GM12878 (cell line): Measurements from ENCODE around the gene FIGNL2. TPM values are rescaled to one million over a fixed set of nuclear protein-coding genes. Genes with fewer than 3 reads are reported as not detected.

Source experiments
- ATAC-seq: fragments of 200-7000 bp; cut with Tn5 transposase; 3 replicates; pipeline ENCODE4 v1.9.1; 2020; ENCODE audit warnings: mild to moderate bottlenecking, moderate library complexity
- BruUV-seq: library from RNA; stranded (reverse); fragments of 400-500 nt; replicated peaks from 2 replicates; lab custom pipeline; 2021; lab: Mats Ljungman, UMichigan
- CTCF ChIA-PET: fragments of 300-600 bp; sonication (Branson Sonifier 250); formaldehyde crosslinking; extraction: SDS; loops from one replicate; lab custom pipeline; 2021; ENCODE audit warnings: inconsistent platforms; lab: Yijun Ruan, JAX
- POLR2A ChIA-PET: fragments of 350-600 bp; formaldehyde crosslinking; extraction: SDS; loops from one replicate; lab custom pipeline; 2021; ENCODE audit warnings: inconsistent platforms; lab: Charles Lee
- RAD21 ChIA-PET: fragments of 300-600 bp; sonication (Branson Sonifier 250); formaldehyde crosslinking; loops from one replicate; lab custom pipeline; 2023; ENCODE audit warnings: antibody characterized with exemption; ENCODE audit not compliant: unreplicated experiment; lab: Charles Lee
- SMC1A ChIA-PET: fragments of 300-600 bp; sonication (Branson Sonifier 250); formaldehyde crosslinking; loops from one replicate; lab custom pipeline; 2023; ENCODE audit not compliant: unreplicated experiment, uncharacterized antibody; lab: Charles Lee
- DNase-seq: peaks from one replicate; pipeline ENCODE4 v3.0.0-alpha.2; 2011; ENCODE audit warnings: low read depth, low spot score
- FAIRE-seq: peaks from 3 replicates; lab custom pipeline; 2011; peaks lifted over from hg19 to GRCh38; lab: Jason Lieb, UNC
- H2AFZ ChIP-seq: 2 replicates; pipeline ENCODE4 v1.6.0; 2011; ENCODE audit warnings: low read depth, low read length, control low read depth; ENCODE audit not compliant: control insufficient read depth
- H3K27ac ChIP-seq: 2 replicates; pipeline ENCODE4 v1.5.1; 2011; ENCODE audit warnings: control low read depth; ENCODE audit not compliant: control insufficient read depth, insufficient read depth
- H3K27me3 ChIP-seq, 2 experiments: replicated peaks in 1 of 2; 2 replicates each; pipeline versions ENCODE4 v1.6.0 to v1.6.1; 2011; ENCODE audit warnings: low read length in 1 of 2; ENCODE audit not compliant: control insufficient read depth in 2 of 2, insufficient read depth in 2 of 2
- H3K36me3 ChIP-seq, 2 experiments: 2 replicates each; pipeline ENCODE4 v1.5.1; 2011; ENCODE audit warnings: low read length in 1 of 2; ENCODE audit not compliant: control insufficient read depth in 2 of 2, insufficient read depth in 2 of 2
- H3K4me1 ChIP-seq: 2 replicates; pipeline ENCODE4 v1.6.1; 2011; ENCODE audit warnings: mild to moderate bottlenecking, low read length, moderate library complexity, mixed read lengths; ENCODE audit not compliant: control insufficient read depth, insufficient read depth
- H3K4me2 ChIP-seq: 2 replicates; pipeline ENCODE4 v1.6.0; 2011; ENCODE audit warnings: control low read depth; ENCODE audit not compliant: control insufficient read depth, insufficient read depth
- H3K4me3 ChIP-seq: fragments of 200-600 bp; sonication (generic); 2 replicates; pipeline ENCODE4 v1.5.1; 2016
- H3K79me2 ChIP-seq: 2 replicates; pipeline ENCODE4 v1.6.0; 2011; ENCODE audit warnings: low read length; ENCODE audit not compliant: control insufficient read depth, insufficient read depth
- H3K9ac ChIP-seq: 2 replicates; pipeline ENCODE4 v1.8.0; 2011; ENCODE audit warnings: low read length, control low read depth, mixed read lengths; ENCODE audit not compliant: control insufficient read depth, insufficient read depth
- H3K9me3 ChIP-seq: replicated peaks from 3 replicates; pipeline ENCODE4 v1.5.1; 2011; ENCODE audit warnings: mild to moderate bottlenecking, low read length; ENCODE audit not compliant: control insufficient read depth, insufficient read depth
- H4K20me1 ChIP-seq: 2 replicates; pipeline ENCODE4 v1.6.0; 2011; ENCODE audit not compliant: control insufficient read depth, insufficient read depth
- BCL11A ChIP-seq: IDR thresholded peaks from 2 replicates; pipeline ENCODE4 v1.6.1; 2011; ENCODE audit warnings: low read depth, low read length
- GATAD2B ChIP-seq: fragments of 450-650 bp; conservative IDR thresholded peaks from 2 replicates; pipeline ENCODE4 v1.6.1; 2017; ENCODE audit warnings: low read depth, mild to moderate bottlenecking, moderate library complexity
- HDGF ChIP-seq: fragments of 450-650 bp; IDR thresholded peaks from 2 replicates; pipeline ENCODE4 v1.6.1; 2016; ENCODE audit warnings: antibody characterized with exemption
- MTA2 ChIP-seq: fragments of 450-650 bp; IDR thresholded peaks from 2 replicates; pipeline ENCODE4 v1.6.1; 2016; ENCODE audit warnings: low read depth, mild to moderate bottlenecking, moderate library complexity
- MYC ChIP-seq: IDR thresholded peaks from 2 replicates; pipeline ENCODE4 v1.6.1; 2011; ENCODE audit warnings: mild to moderate bottlenecking, low read length, moderate library complexity, inconsistent platforms; ENCODE audit not compliant: insufficient read depth, insufficient replicate concordance, insufficient read length, severe bottlenecking
- PML ChIP-seq: IDR thresholded peaks from 2 replicates; pipeline ENCODE4 v1.6.1; 2012; ENCODE audit warnings: low read length, inconsistent platforms
- RAD51 ChIP-seq: fragments of 450-650 bp; IDR thresholded peaks from 2 replicates; pipeline ENCODE4 v1.6.1; 2016; ENCODE audit warnings: moderate library complexity, mild to moderate bottlenecking, inconsistent platforms
- SIN3A ChIP-seq: IDR thresholded peaks from 2 replicates; pipeline ENCODE4 v1.6.1; 2012; ENCODE audit warnings: low read depth, low read length, improper control_type of control experiment
- SMC3 ChIP-seq: IDR thresholded peaks from 2 replicates; pipeline ENCODE4 v1.6.1; 2011; ENCODE audit warnings: low read length, improper control_type of control experiment, borderline replicate concordance
- ZNF622 ChIP-seq: fragments of 450-650 bp; IDR thresholded peaks from 2 replicates; pipeline ENCODE4 v1.6.1; 2017; ENCODE audit warnings: mild to moderate bottlenecking, inconsistent platforms
- WGBS: methylation state at CpG from one replicate; pipeline ENCODE4 v1.1.6; 2016; ENCODE audit warnings: low lambda C conversion rate; ENCODE audit not compliant: insufficient replicate concordance, insufficient coverage; ENCODE audit errors: missing lambda C conversion rate; 5-methylcytosine and 5-hydroxymethylcytosine counted together
- in situ Hi-C: fragments of 300-500 bp; cut with MboI; formaldehyde crosslinking; loops from 9 replicates; pipeline ENCODE4 v1.14.3; 2018; ENCODE audit warnings: mixed read lengths
- intact Hi-C: fragments of 100-400 bp; cut with micrococcal nuclease; formaldehyde crosslinking; loops from one replicate; pipeline ENCODE4 v1.14.2; 2022; ENCODE audit not compliant: unreplicated experiment
- polyA plus RNA-seq, 11 experiments: library from polyadenylated mRNA; depleted of rRNA in 4 of 11; unstranded in 6 of 11; stranded (reverse) in 5 of 11; fragments of >200 nt; fragmentation: Nextera tagmentation in 4 of 11; fragmentation: Illumina TruSeq in 1 of 11; extraction: Ambion mirVana in 4 of 11; extraction: Trizol in 1 of 11; gene quantifications; 1 replicate in 1 of 11; 2 replicates in 10 of 11; pipeline versions ENCODE4 v1.2.1 to v1.2.3, GENCODE V29; 2011 to 2016; ENCODE audit warnings: inconsistent platforms in 2 of 11, missing spikeins in 2 of 11, low read depth in 1 of 11
- total RNA-seq, 4 experiments: library from RNA; depleted of rRNA in 3 of 4; stranded (reverse); fragments of >200 nt in 3 of 4; fragmentation: Illumina TruSeq in 1 of 4; extraction: Trizol in 1 of 4; gene quantifications; 2 replicates each; pipeline versions ENCODE4 v1.2.1 to v1.2.3, GENCODE V29; 2013 to 2021
- TF ChIP-seq, protein P1 (sequence below): fragments of 450-650 bp; IDR thresholded peaks from 2 replicates; pipeline ENCODE4 v1.6.1; 2017; ENCODE audit warnings: mild to moderate bottlenecking, moderate library complexity
- TF ChIP-seq, protein P2 (sequence below), 3 experiments: IDR thresholded peaks in 2 of 3; conservative IDR thresholded peaks in 1 of 3; 2 replicates each; pipeline ENCODE4 v1.5.1; 2011; ENCODE audit warnings: low read depth in 3 of 3, low read length in 3 of 3, mild to moderate bottlenecking in 3 of 3, control low read depth in 2 of 3, moderate library complexity in 2 of 3, inconsistent platforms in 1 of 3, mixed read lengths in 1 of 3; ENCODE audit not compliant: control insufficient read depth in 2 of 3, insufficient read depth in 1 of 3; ENCODE audit errors: extremely low read depth in 1 of 3

Gene FIGNL2
- total and polyA plus RNA-seq, 10 of the 15 experiments (the other 5 are each of a cell fraction or from before 2014, with no cell fraction given), result not detected

GRCh38 chr12:51825216-51825615 lies 23.3 kb downstream of the FIGNL2 start:
- RAD21 ChIA-PET, result no interaction called here
- in situ Hi-C loops, result no loop called here

GRCh38 chr12:51823875-51824565 lies 24.5 kb downstream of the FIGNL2 start:
- DNase-seq, result no peak
- intact Hi-C loops, result no loop called here
- Histone ChIP-seq H3K27ac (no peak overlapping the region), H3K27me3 (peaks cover 4 to 11% of the 10 kb centered on the region in 2 experiments; a peak in 3 of 4 replicates), H3K4me1 (no peaks in the 10 kb centered on the region), H3K9me3 (no peaks in the 10 kb centered on the region), H3K4me2 (no peak overlapping the region), H3K79me2 (no peaks in the 10 kb centered on the region), H3K9ac (no peak overlapping the region), H3K4me3 (no peak overlapping the region), H2AFZ (no peak overlapping the region), H3K36me3 (no peaks in the 10 kb centered on the region), H4K20me1 (no peaks in the 10 kb centered on the region; the same call in 1 of the 2 replicates)
- no peak for ATAC-seq
- SMC1A ChIA-PET, result no interaction called here
- FAIRE-seq, result no peak
- POLR2A ChIA-PET, result interaction anchor here (0.7 kb wide), 1 partner anchor 1061 kb away, joined by 3 read pairs; no protein-coding TSS in a partner anchor
- WGBS, result 42% methylated on average over 6 of the region's 6 CpGs
- no TSS peak for BruUV-seq
- RAD21 ChIA-PET, result no interaction called here
- CTCF ChIA-PET, result interaction anchor here (0.6 to 1.4 kb wide), 5 partner anchors 8 to 406 kb away, joined by 3 to 6 read pairs (median 4); no protein-coding TSS in a partner anchor
- in situ Hi-C loops, result no loop called here
- TF ChIP-seq SMC3, result no peak
- TF ChIP-seq MTA2, result no peak
- TF ChIP-seq RAD51, result no peak
- TF ChIP-seq BCL11A, result no peak
- TF ChIP-seq SIN3A, result no peak
- no peak for TF ChIP-seq ZNF622
- TF ChIP-seq MYC, result no peak
- TF ChIP-seq, protein P1, sequence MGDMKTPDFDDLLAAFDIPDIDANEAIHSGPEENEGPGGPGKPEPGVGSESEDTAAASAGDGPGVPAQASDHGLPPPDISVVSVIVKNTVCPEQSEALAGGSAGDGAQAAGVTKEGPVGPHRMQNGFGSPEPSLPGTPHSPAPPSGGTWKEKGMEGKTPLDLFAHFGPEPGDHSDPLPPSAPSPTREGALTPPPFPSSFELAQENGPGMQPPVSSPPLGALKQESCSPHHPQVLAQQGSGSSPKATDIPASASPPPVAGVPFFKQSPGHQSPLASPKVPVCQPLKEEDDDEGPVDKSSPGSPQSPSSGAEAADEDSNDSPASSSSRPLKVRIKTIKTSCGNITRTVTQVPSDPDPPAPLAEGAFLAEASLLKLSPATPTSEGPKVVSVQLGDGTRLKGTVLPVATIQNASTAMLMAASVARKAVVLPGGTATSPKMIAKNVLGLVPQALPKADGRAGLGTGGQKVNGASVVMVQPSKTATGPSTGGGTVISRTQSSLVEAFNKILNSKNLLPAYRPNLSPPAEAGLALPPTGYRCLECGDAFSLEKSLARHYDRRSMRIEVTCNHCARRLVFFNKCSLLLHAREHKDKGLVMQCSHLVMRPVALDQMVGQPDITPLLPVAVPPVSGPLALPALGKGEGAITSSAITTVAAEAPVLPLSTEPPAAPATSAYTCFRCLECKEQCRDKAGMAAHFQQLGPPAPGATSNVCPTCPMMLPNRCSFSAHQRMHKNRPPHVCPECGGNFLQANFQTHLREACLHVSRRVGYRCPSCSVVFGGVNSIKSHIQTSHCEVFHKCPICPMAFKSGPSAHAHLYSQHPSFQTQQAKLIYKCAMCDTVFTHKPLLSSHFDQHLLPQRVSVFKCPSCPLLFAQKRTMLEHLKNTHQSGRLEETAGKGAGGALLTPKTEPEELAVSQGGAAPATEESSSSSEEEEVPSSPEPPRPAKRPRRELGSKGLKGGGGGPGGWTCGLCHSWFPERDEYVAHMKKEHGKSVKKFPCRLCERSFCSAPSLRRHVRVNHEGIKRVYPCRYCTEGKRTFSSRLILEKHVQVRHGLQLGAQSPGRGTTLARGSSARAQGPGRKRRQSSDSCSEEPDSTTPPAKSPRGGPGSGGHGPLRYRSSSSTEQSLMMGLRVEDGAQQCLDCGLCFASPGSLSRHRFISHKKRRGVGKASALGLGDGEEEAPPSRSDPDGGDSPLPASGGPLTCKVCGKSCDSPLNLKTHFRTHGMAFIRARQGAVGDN, result no peak
- TF ChIP-seq HDGF, result no peak
- TF ChIP-seq, protein P2, sequence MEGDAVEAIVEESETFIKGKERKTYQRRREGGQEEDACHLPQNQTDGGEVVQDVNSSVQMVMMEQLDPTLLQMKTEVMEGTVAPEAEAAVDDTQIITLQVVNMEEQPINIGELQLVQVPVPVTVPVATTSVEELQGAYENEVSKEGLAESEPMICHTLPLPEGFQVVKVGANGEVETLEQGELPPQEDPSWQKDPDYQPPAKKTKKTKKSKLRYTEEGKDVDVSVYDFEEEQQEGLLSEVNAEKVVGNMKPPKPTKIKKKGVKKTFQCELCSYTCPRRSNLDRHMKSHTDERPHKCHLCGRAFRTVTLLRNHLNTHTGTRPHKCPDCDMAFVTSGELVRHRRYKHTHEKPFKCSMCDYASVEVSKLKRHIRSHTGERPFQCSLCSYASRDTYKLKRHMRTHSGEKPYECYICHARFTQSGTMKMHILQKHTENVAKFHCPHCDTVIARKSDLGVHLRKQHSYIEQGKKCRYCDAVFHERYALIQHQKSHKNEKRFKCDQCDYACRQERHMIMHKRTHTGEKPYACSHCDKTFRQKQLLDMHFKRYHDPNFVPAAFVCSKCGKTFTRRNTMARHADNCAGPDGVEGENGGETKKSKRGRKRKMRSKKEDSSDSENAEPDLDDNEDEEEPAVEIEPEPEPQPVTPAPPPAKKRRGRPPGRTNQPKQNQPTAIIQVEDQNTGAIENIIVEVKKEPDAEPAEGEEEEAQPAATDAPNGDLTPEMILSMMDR (IDR thresholded peaks at IDR 0.05 in 2 of 3, conservative IDR thresholded peaks at IDR 0.05 in 1 of 3; ENCODE audit: control insufficient read depth in 2 of 3, extremely low read depth in 1 of 3, insufficient read depth in 1 of 3, low read depth in 3 of 3, low read length in 3 of 3), result peak; percentile 16 to 24 (median 16); a peak in 3 of 6 replicates

More at GRCh38 chr12:51825216-51825615, 23.3 kb downstream of the FIGNL2 start:
- FAIRE-seq, result no peak
- ChIA-PET CTCF (no interaction called here), POLR2A (no interaction called here), SMC1A (no interaction called here)
- no TSS peak for BruUV-seq
- no peak for DNase-seq
- Histone ChIP-seq H3K4me2 (no peak overlapping the region), H3K9me3 (no peaks in the 10 kb centered on the region), H3K9ac (no peak overlapping the region), H2AFZ (no peak overlapping the region), H3K4me3 (no peak overlapping the region), H3K36me3 (no peaks in the 10 kb centered on the region), H3K79me2 (no peaks in the 10 kb centered on the region), H3K27me3 (peaks cover 4 to 8% of the 10 kb centered on the region in 2 experiments; a peak in 3 of 4 replicates), H3K27ac (no peak overlapping the region), H3K4me1 (no peaks in the 10 kb centered on the region), H4K20me1 (no peaks in the 10 kb centered on the region; the same call in 1 of the 2 replicates)
- TF ChIP-seq PML (no peak), GATAD2B (no peak)
- no peak for ATAC-seq
- intact Hi-C loops, result no loop called here
- WGBS, result 23% methylated on average over 5 of the region's 5 CpGs
